CD4-positive, alpha-beta T cell (primary cell): Measurements from ENCODE around the gene SIL1. TPM values are rescaled to one million over a fixed set of nuclear protein-coding genes. Genes with fewer than 3 reads are reported as not detected.

ENCODE experiments used
- ATAC-seq: fragments of 200-7000 bp; cut with Tn5 transposase; one replicate; pipeline ENCODE4 v1.10.0; 2022; ENCODE audit warnings: mild to moderate bottlenecking; ENCODE audit not compliant: poor library complexity
- CTCF ChIA-PET: fragments of 350-600 bp; sonication (Branson Sonifier 250); formaldehyde crosslinking; loops from one replicate; lab custom pipeline; 2021; ENCODE audit warnings: antibody characterized with exemption, inconsistent platforms; lab: Charles Lee
- POLR2A ChIA-PET: fragments of 350-600 bp; sonication (Branson Sonifier 250); formaldehyde crosslinking; loops from one replicate; lab custom pipeline; 2021; ENCODE audit warnings: antibody characterized with exemption, inconsistent platforms; lab: Charles Lee
- DNase-seq, 14 experiments: peaks; one replicate each; pipeline ENCODE4 v3.0.0-alpha.2; 2013 to 2020; ENCODE audit warnings: mixed read lengths in 2 of 14
- H3K27ac ChIP-seq, 2 donors: one replicate each; pipeline versions ENCODE4 v1.5.1 to v1.7.0; 2013; ENCODE audit warnings: low read length in 2 of 2, low read depth in 1 of 2, mild to moderate bottlenecking in 1 of 2
- H3K27me3 ChIP-seq, 2 experiments: 1 replicate in 1 of 2; 2 replicates in 1 of 2; pipeline versions ENCODE4 v1.6.1 to v1.7.0; 2013; ENCODE audit warnings: low read length in 2 of 2, control low read depth in 1 of 2, mild to moderate bottlenecking in 1 of 2, moderate library complexity in 1 of 2; ENCODE audit not compliant: insufficient read depth in 2 of 2, control insufficient read depth in 1 of 2
- H3K36me3 ChIP-seq: one replicate; pipeline ENCODE4 v1.6.1; 2013; ENCODE audit warnings: low read length, control low read depth; ENCODE audit not compliant: insufficient read depth
- H3K4me1 ChIP-seq: one replicate; pipeline ENCODE4 v1.6.1; 2013; ENCODE audit warnings: low read length, control low read depth; ENCODE audit not compliant: insufficient read depth
- H3K4me3 ChIP-seq: one replicate; pipeline ENCODE4 v1.5.1; 2013; ENCODE audit warnings: mild to moderate bottlenecking, low read length, moderate library complexity
- H3K9me3 ChIP-seq, 2 experiments: 1 replicate in 1 of 2; 2 replicates in 1 of 2; pipeline versions ENCODE4 v1.6.1 to v1.7.0; 2013; ENCODE audit warnings: low read length in 2 of 2, mild to moderate bottlenecking in 2 of 2, control low read depth in 1 of 2, moderate library complexity in 1 of 2; ENCODE audit not compliant: control insufficient read depth in 1 of 2, insufficient read depth in 1 of 2
- H3K27ac Mint-ChIP-seq: one replicate; pipeline ENCODE4 v1.8.0; 2020; ENCODE audit warnings: mixed read lengths
- H3K27me3 Mint-ChIP-seq: one replicate; pipeline ENCODE4 v1.8.0; 2021; ENCODE audit warnings: mixed read lengths
- H3K36me3 Mint-ChIP-seq: one replicate; pipeline ENCODE4 v1.8.0; 2021; ENCODE audit warnings: low read depth, mixed read lengths
- H3K4me1 Mint-ChIP-seq: one replicate; pipeline ENCODE4 v1.8.0; 2021; ENCODE audit warnings: low read depth, mixed read lengths
- H3K4me3 Mint-ChIP-seq: one replicate; pipeline ENCODE4 v1.8.0; 2020; ENCODE audit warnings: mild to moderate bottlenecking, mixed read lengths
- H3K9me3 Mint-ChIP-seq: one replicate; pipeline ENCODE4 v1.8.0; 2020; ENCODE audit warnings: mixed read lengths
- intact Hi-C, 2 experiments: fragments of 100-400 bp; cut with DNase I in 1 of 2; cut with micrococcal nuclease in 1 of 2; formaldehyde crosslinking; loops; one replicate each; pipeline versions ENCODE4 v1.15.1 to v1.9.0; 2023 to 2025; cut with DNase I, micrococcal nuclease
- total RNA-seq, 174 experiments: library from RNA in 2 of 174; stranded (reverse) in 2 of 174; gene quantifications; one replicate each; pipeline ENCODE4 v1.2.3 and lab custom pipeline; 2021 to 2026
- TF ChIP-seq, protein P1 (sequence below): fragments of 200-600 bp; IDR thresholded peaks from one replicate; pipeline ENCODE4 v1.8.0; 2022; ENCODE audit warnings: antibody characterized with exemption, mild to moderate bottlenecking

The SIL1 gene
- total RNA-seq, 2 experiments from 2014 or later: 5.6 to 9.2 TPM

DNA sequence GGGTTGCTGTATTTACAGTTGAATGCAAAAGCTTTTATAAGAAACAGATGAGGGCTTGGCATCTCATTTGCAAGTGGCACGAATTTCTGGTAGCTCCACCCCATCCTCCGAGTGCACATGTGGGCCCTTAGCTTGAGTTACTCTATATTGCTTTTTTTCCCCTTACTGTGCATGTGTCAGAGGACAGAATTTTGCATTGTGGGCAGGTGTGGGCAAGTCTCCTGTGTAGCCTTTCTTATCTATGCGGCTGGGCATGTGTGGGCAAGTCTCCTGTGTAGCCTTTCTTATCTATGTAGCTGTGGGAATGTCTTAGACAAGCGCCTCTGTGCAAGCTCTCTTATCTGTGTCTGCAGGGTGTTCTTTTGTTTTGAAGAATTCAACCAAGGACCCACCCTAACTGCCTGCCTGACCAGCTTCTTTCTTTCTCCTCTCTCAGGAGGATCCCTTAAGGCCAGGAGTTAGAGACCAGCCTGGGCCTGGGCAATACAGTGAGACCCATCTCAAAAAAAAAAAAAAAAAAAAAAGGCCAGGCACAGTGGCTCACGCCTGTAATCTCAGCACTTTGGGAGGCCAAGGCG, 34.1 kb upstream of the SIL1 start:
- Mint-ChIP-seq H3K27me3 (no peaks in the 10 kb centered on the region), H3K36me3 (no peaks in the 10 kb centered on the region), H3K4me3 (no peak overlapping the region), H3K27ac (no peak overlapping the region), H3K4me1 (no peaks in the 10 kb centered on the region), H3K9me3 (no peaks in the 10 kb centered on the region)
- no peaks in the 10 kb centered on the region for H3K27me3 ChIP-seq
- no peaks in the 10 kb centered on the region for H3K9me3 ChIP-seq
- ATAC-seq (no peak), DNase-seq (no peak)
- H3K27ac ChIP-seq: no peak overlapping the region
- intact Hi-C loops: no loop called here
- CTCF ChIA-PET: no interaction called here
- no peak overlapping the region for H3K4me3 ChIP-seq
- no peaks in the 10 kb centered on the region for H3K36me3 ChIP-seq
- TF ChIP-seq, protein P1, sequence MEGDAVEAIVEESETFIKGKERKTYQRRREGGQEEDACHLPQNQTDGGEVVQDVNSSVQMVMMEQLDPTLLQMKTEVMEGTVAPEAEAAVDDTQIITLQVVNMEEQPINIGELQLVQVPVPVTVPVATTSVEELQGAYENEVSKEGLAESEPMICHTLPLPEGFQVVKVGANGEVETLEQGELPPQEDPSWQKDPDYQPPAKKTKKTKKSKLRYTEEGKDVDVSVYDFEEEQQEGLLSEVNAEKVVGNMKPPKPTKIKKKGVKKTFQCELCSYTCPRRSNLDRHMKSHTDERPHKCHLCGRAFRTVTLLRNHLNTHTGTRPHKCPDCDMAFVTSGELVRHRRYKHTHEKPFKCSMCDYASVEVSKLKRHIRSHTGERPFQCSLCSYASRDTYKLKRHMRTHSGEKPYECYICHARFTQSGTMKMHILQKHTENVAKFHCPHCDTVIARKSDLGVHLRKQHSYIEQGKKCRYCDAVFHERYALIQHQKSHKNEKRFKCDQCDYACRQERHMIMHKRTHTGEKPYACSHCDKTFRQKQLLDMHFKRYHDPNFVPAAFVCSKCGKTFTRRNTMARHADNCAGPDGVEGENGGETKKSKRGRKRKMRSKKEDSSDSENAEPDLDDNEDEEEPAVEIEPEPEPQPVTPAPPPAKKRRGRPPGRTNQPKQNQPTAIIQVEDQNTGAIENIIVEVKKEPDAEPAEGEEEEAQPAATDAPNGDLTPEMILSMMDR: no peak
- H3K4me1 ChIP-seq: no peaks in the 10 kb centered on the region
- POLR2A ChIA-PET: no interaction called here

DNA sequence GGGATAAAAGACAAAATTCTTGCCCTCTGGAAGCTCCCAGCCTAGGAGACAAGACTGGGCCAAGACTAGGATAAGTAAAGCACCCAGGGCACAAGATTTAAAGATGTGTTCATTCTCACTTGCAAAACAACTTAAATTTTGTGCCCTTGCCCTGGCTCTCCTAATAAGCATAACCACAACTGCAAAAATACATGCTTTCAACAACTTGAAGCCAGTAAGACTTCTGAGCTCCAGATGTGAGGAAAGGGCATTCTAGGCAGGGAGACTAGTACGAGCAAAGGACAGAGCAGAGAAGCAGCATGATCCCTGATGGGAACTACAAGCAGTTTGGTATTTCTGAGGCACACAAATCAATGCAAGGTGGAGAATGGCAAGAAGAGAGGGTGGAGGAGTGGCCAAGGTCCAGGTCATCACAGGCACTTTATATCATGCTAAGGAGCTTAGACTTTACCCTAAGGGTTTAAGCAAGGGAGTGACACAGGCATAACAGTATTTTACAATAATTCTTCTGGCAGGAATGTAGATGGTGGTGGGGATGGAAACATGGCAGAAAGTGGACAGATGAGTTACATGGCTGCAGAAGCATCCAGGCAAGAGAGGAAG, 30.1 kb upstream of the SIL1 start:
- CTCF ChIA-PET: interaction anchor here (0.7 to 0.8 kb wide), 2 partner anchors 87 to 431 kb away, joined by 3 read pairs; no protein-coding TSS in a partner anchor
- no peak overlapping the region for H3K4me3 Mint-ChIP-seq
- intact Hi-C loops: no loop called here

DNA sequence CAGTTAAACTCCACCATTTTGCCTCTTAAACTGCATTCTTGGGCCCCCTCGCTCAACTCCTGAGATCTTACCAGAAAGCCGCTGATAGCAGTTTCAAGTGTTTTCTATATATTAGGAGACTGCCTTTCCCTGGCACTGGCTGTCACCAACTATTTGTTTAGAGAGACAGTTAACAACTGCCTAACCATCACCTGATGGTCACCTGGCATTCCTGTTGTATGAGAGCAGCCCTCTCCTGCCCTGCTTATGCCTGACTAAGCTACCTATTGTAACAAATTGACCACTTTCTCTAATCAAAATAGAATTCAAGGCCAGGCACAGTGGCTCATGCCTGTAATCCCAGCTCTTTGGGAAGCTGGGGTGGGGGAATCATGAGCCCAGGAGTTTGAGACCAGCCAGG, 28.0 kb upstream of the SIL1 start:
- POLR2A ChIA-PET: no interaction called here
- no peaks in the 10 kb centered on the region for H3K36me3 Mint-ChIP-seq
- no peak overlapping the region for H3K4me3 Mint-ChIP-seq
- no peaks in the 10 kb centered on the region for H3K4me1 ChIP-seq
- H3K27me3 ChIP-seq: no peaks in the 10 kb centered on the region
- H3K27ac Mint-ChIP-seq: no peak overlapping the region
- TF ChIP-seq, protein P1: no peak
- no peaks in the 10 kb centered on the region for H3K9me3 ChIP-seq
- H3K27ac ChIP-seq: no peak overlapping the region
- no peaks in the 10 kb centered on the region for H3K27me3 Mint-ChIP-seq
- CTCF ChIA-PET: no interaction called here
- DNase-seq (no peak), ATAC-seq (no peak)
- intact Hi-C loops: no loop called here
- H3K9me3 Mint-ChIP-seq: no peaks in the 10 kb centered on the region
- H3K36me3 ChIP-seq: no peaks in the 10 kb centered on the region
- H3K4me1 Mint-ChIP-seq: no peaks in the 10 kb centered on the region
- no peak overlapping the region for H3K4me3 ChIP-seq

More for the DNA sequence above, 30.1 kb upstream of the SIL1 start:
- POLR2A ChIA-PET: no interaction called here
- TF ChIP-seq, protein P1: no peak
- no peaks in the 10 kb centered on the region for H3K4me1 ChIP-seq
- H3K27ac ChIP-seq: no peak overlapping the region
- Mint-ChIP-seq H3K9me3 (no peaks in the 10 kb centered on the region), H3K36me3 (no peaks in the 10 kb centered on the region), H3K4me1 (no peaks in the 10 kb centered on the region), H3K27ac (no peak overlapping the region), H3K27me3 (no peaks in the 10 kb centered on the region)
- H3K4me3 ChIP-seq: no peak overlapping the region
- no peak for DNase-seq
- no peaks in the 10 kb centered on the region for H3K9me3 ChIP-seq
- no peak for ATAC-seq
- H3K36me3 ChIP-seq: no peaks in the 10 kb centered on the region
- H3K27me3 ChIP-seq: no peaks in the 10 kb centered on the region
